Gastrocnemius medialis (tissue), 4 donors: ENCODE data around the gene KIF16B. TPM values are rescaled to one million over a fixed set of nuclear protein-coding genes. Genes with fewer than 3 reads are reported as not detected.
A peak's percentile ranks its signal among the peaks of the same experiment; 100 is the strongest.

Experiments used
- ATAC-seq, 2 donors: fragments of 150-250 bp; one replicate each; pipeline ENCODE4 v1.9.1; 2016
- DNase-seq, 2 donors: peaks; one replicate each; pipeline ENCODE4 v3.0.0-alpha.2; 2019
- H3K27ac ChIP-seq, 4 donors: fragments of 200-600 bp; sonication (generic); 1 replicate in 1 of 4; 2 replicates in 3 of 4; pipeline ENCODE4 v1.5.1; 2016 to 2018; ENCODE audit warnings: mild to moderate bottlenecking in 2 of 4, moderate library complexity in 1 of 4
- H3K27me3 ChIP-seq, 3 donors: fragments of 200-600 bp; sonication (generic) in 2 of 3; 1 replicate in 1 of 3; 2 replicates in 2 of 3; pipeline versions ENCODE4 v1.5.1 to v1.6.0; 2016 to 2019; ENCODE audit warnings: mild to moderate bottlenecking in 1 of 3, moderate library complexity in 1 of 3
- H3K36me3 ChIP-seq, 2 donors: fragments of 200-600 bp; sonication (generic) in 1 of 2; one replicate each; pipeline ENCODE4 v1.5.1; 2017 to 2018
- H3K4me1 ChIP-seq, 2 donors: fragments of 200-600 bp; sonication (generic) in 1 of 2; one replicate each; pipeline ENCODE4 v1.5.1; 2016 to 2017; ENCODE audit warnings: mild to moderate bottlenecking in 2 of 2
- H3K4me3 ChIP-seq, 4 donors: fragments of 200-600 bp; sonication (generic) in 3 of 4; 1 replicate in 1 of 4; 2 replicates in 3 of 4; pipeline ENCODE4 v1.5.1; 2016 to 2019; ENCODE audit warnings: mild to moderate bottlenecking in 2 of 4
- H3K9me3 ChIP-seq, 3 donors: fragments of 200-600 bp; sonication (generic) in 2 of 3; 1 replicate in 1 of 3; 2 replicates in 2 of 3; pipeline ENCODE4 v1.5.1; 2016 to 2019
- POLR2A ChIP-seq, 2 donors: fragments of 450-650 bp; IDR thresholded peaks; one replicate each; pipeline ENCODE4 v1.6.1; 2017; ENCODE audit warnings: antibody characterized with exemption in 2 of 2, mild to moderate bottlenecking in 2 of 2, moderate library complexity in 2 of 2
- in situ Hi-C, 4 donors: fragments of 200-750 bp; cut with MboI; loops; one replicate each; pipeline versions ENCODE4 v1.15.0 to v1.8.0; 2017; ENCODE audit warnings: low sequenced_read_pairs in 4 of 4
- intact Hi-C: fragments of 100-400 bp; cut with DNase I; formaldehyde crosslinking; loops from one replicate; pipeline ENCODE4 v1.15.1; 2023; ENCODE audit warnings: low total_unique reads
- total RNA-seq, 4 donors: library from RNA; depleted of rRNA; stranded (reverse); fragments of >200 nt; gene quantifications; one replicate each; pipeline versions ENCODE4 v1.1.0 to v1.2.3, GENCODE V29; 2016
- TF ChIP-seq, protein P1 (sequence below), 5 experiments: fragments of 450-650 bp in 3 of 5; fragments of 200-600 bp in 2 of 5; sonication (generic) in 2 of 5; IDR thresholded peaks in 4 of 5; conservative IDR thresholded peaks in 1 of 5; 1 replicate in 4 of 5; 2 replicates in 1 of 5; pipeline ENCODE4 v1.5.1; 2016 to 2019; ENCODE audit warnings: antibody characterized with exemption in 5 of 5, mild to moderate bottlenecking in 3 of 5, moderate library complexity in 3 of 5

The KIF16B gene
- total RNA-seq, 4 donors from 2014 or later = 13.4 to 23.9 (median 20.0) TPM

DNA sequence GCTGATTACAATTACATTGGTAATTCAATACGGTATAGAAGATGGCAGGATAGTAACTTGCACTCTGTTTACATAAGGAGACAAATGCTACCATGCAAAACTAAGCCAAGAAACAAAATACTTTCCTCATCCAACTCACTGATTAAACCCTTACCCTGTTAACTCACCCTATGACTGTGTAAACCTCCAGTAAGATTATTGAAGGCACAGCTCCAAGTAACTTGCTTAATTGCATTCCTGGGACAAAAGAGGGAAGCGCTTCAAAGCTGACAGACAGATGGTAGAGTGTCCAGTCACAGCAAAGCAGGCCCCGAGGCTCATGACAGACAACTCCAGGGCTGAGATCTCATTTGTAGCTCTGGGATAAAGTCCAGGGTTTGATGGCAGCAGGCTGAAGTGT is 6.9 kb upstream of the KIF16B start:
- intact Hi-C loops = no loop called here
- Histone ChIP-seq H3K4me3 (no peak overlapping the region), H3K27ac (peak overlapping the region in 3 of 4 donors; percentile 8 to 62 (median 55))

DNA sequence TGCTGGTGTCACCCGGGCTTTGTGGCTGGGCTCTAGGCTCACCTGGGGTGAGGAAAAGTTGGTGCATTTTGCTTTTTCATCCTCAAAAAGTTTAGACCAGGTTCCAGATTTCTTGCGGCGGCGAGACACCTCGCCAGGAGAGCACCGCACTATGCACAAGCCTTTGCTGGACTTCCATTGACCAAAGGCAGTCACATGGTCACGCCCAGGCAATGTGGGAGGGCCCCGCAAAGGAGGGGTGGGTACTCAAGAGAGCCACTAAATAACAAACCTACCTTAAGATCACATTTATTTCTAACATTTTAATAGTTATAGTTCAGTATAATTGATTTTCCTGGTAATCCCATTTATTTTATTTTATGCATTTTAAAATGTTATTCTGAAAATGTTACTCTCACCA is 3.0 kb upstream of the KIF16B start:
- Histone ChIP-seq H3K27me3 (no peaks in the 10 kb centered on the region), H3K36me3 (no peaks in the 10 kb centered on the region), H3K27ac (peak overlapping the region in 3 of 4 donors; percentile 86 to 91 (median 90)), H3K9me3 (no peaks in the 10 kb centered on the region), H3K4me3 (no peak overlapping the region), H3K4me1 (peaks cover 22 to 27% of the 10 kb centered on the region in 2 donors)
- in situ Hi-C loops (loop anchor here in 1 of 4 donors (10.0 kb wide), 1 partner anchor 51 kb away; no protein-coding TSS in a partner anchor), intact Hi-C loops (no loop called here)
- ATAC-seq (no peak), DNase-seq (no peak)
- no peak for TF ChIP-seq POLR2A (IDR thresholded peaks at IDR 0.05)
- TF ChIP-seq, protein P1, sequence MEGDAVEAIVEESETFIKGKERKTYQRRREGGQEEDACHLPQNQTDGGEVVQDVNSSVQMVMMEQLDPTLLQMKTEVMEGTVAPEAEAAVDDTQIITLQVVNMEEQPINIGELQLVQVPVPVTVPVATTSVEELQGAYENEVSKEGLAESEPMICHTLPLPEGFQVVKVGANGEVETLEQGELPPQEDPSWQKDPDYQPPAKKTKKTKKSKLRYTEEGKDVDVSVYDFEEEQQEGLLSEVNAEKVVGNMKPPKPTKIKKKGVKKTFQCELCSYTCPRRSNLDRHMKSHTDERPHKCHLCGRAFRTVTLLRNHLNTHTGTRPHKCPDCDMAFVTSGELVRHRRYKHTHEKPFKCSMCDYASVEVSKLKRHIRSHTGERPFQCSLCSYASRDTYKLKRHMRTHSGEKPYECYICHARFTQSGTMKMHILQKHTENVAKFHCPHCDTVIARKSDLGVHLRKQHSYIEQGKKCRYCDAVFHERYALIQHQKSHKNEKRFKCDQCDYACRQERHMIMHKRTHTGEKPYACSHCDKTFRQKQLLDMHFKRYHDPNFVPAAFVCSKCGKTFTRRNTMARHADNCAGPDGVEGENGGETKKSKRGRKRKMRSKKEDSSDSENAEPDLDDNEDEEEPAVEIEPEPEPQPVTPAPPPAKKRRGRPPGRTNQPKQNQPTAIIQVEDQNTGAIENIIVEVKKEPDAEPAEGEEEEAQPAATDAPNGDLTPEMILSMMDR (IDR thresholded peaks at IDR 0.05 in 4 of 5, conservative IDR thresholded peaks at IDR 0.05 in 1 of 5) = no peak

More for the DNA sequence above, 6.9 kb upstream of the KIF16B start:
- Histone ChIP-seq H3K36me3 (no peaks in the 10 kb centered on the region), H3K4me1 (peaks cover 6 to 8% of the 10 kb centered on the region in 2 donors), H3K27me3 (no peaks in the 10 kb centered on the region), H3K9me3 (no peaks in the 10 kb centered on the region)
- ATAC-seq (peak; percentile 88 to 93), DNase-seq (peak; percentile 20 to 54)
- TF ChIP-seq, protein P1 (IDR thresholded peaks at IDR 0.05 in 4 of 5, conservative IDR thresholded peaks at IDR 0.05 in 1 of 5) = no peak
- in situ Hi-C loops = no loop called here

DNA sequence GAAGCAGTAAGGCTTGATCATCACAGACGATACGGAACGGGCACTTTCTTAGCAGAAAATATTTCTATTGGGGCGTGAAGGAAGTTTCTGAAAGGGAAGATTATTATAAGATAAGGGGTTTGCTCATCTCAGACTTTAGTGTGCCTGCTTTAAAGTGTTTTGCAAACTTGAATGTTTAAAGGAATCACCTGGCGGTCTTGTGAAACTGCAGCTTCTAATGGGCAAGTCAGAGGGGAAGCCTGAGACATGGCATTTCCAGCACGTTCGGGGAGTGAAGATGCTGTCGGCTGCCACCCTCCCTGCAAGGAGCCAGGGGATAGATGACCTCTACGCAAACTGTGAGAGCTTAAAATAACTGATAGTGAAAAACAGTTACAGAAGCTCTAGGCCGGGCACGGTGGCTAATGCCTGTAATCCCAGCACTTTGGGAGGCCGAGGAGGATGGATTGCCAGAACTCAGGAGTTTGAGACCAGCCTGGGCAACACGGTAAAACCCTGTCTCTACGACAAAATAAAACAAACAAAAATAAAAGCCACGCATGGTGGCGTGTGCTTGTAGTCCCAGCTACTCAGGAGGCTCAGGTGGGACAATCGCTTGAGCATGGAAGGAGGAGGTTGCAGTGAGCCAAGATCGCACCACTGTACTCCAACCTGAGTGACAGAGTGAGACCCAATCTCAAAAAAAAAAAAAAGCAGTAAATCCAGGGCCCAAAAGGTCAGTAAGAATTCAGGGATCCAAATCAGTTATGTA is 2.3 kb upstream of the KIF16B start:
- ATAC-seq = no peak
- intact Hi-C loops = no loop called here
- peak in 1 of 2 donors; percentile 25 for DNase-seq
- Histone ChIP-seq H3K36me3 (no peaks in the 10 kb centered on the region), H3K27ac (peak overlapping the region; percentile 86 to 93 (median 90)), H3K4me1 (peaks cover 22 to 27% of the 10 kb centered on the region in 2 donors), H3K9me3 (no peaks in the 10 kb centered on the region), H3K4me3 (peak overlapping the region; percentile 50 to 79 (median 65)), H3K27me3 (no peaks in the 10 kb centered on the region)
- in situ Hi-C loops = loop anchor here in 1 of 4 donors (10.0 kb wide), 1 partner anchor 51 kb away; no protein-coding TSS in a partner anchor
- TF ChIP-seq, protein P1 (IDR thresholded peaks at IDR 0.05 in 4 of 5, conservative IDR thresholded peaks at IDR 0.05 in 1 of 5) = no peak
- no peak for TF ChIP-seq POLR2A (IDR thresholded peaks at IDR 0.05)

DNA sequence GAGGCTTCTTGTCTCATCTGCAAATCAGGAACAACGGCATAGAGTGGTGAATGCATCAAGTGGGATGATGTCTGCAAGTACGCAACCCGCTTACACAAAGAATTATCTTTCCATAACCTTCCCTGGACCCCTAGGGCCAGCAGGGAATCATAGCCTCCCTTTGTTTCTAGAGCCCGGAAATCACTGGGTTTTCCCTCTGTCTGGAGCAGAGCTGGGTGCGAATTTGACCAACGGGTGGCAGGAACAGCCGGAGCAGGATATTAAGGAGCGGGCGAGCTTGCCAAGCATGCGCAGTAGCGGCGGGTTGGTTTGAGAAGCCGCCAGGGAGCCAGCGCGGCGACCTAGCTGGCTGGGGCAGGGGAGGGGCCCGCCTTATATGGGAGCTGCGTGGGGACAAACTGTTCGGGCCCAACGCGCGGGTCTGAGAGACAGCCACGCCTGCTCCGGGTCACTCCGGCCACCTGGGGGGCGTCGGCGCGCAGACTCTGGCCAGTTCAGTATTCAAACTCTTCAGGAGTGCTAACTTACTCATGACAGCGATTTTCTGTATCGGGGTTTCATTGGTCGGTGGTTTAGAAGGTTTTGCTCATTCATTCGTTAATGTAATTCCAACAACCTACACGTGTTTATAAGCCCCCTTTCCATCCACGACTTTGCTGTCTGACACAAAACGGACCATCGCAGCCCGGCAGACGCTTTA is 1.6 kb upstream of the KIF16B start:
- no peaks in the 10 kb centered on the region for H3K36me3 ChIP-seq
- H3K9me3 ChIP-seq = no peaks in the 10 kb centered on the region
- intact Hi-C loops = no loop called here
- H3K4me3 ChIP-seq = peak overlapping the region; percentile 50 to 79 (median 65)
- TF ChIP-seq, protein P1 (IDR thresholded peaks at IDR 0.05 in 4 of 5, conservative IDR thresholded peaks at IDR 0.05 in 1 of 5) = no peak
- TF ChIP-seq POLR2A (IDR thresholded peaks at IDR 0.05) = peak in 1 of 2 donors; percentile 18
- H3K4me1 ChIP-seq = peaks cover 22 to 24% of the 10 kb centered on the region in 2 donors
- peak overlapping the region; percentile 86 to 93 (median 90) for H3K27ac ChIP-seq
- H3K27me3 ChIP-seq = no peaks in the 10 kb centered on the region
- peak; percentile 83 to 92 for DNase-seq
- ATAC-seq = peak; percentile 64 to 76
- in situ Hi-C loops = loop anchor here in 1 of 4 donors (10.0 kb wide), 1 partner anchor 50 kb away; no protein-coding TSS in a partner anchor
